Measurements from ENCODE around the gene HTR3E.

DNA sequence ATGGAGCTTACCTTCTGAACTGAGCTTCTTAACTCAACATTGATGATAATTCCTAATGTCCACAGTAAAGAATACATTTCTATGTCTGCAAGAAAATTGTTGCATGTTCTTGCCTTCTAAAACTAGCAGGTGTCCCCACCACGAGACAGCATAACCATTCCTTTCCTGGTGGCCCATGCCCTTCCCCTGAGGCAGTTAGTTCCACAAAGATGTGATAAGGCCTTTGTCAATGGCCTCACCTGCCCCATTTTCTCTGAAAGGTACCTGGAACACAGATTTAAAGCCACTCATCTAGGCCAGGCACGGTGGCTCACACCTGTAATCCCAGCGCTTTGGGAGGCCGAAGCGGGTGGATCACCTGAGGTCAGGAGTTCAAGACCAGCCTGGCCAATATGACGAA is 21.0 kb upstream of the HTR3E start:
- TF ChIP-seq, protein P1, sequence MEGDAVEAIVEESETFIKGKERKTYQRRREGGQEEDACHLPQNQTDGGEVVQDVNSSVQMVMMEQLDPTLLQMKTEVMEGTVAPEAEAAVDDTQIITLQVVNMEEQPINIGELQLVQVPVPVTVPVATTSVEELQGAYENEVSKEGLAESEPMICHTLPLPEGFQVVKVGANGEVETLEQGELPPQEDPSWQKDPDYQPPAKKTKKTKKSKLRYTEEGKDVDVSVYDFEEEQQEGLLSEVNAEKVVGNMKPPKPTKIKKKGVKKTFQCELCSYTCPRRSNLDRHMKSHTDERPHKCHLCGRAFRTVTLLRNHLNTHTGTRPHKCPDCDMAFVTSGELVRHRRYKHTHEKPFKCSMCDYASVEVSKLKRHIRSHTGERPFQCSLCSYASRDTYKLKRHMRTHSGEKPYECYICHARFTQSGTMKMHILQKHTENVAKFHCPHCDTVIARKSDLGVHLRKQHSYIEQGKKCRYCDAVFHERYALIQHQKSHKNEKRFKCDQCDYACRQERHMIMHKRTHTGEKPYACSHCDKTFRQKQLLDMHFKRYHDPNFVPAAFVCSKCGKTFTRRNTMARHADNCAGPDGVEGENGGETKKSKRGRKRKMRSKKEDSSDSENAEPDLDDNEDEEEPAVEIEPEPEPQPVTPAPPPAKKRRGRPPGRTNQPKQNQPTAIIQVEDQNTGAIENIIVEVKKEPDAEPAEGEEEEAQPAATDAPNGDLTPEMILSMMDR (IDR thresholded peaks at IDR 0.05 in 8 of 11, conservative IDR thresholded peaks at IDR 0.05 in 3 of 11), result no peak
- no peak for TF ChIP-seq POLR2A (IDR thresholded peaks at IDR 0.05)

Data from spleen (tissue), 7 donors.